Neuronal stem cell (in vitro differentiated cells): ENCODE results near the gene KISS1.
"Not testable (repeated sequence)": the region's sequence is repeated elsewhere in the genome, so short reads cannot be mapped to it uniquely, and the experiment has no call there.

Source experiments
- DNase-seq: peaks from one replicate; pipeline ENCODE4 v3.0.0-alpha.2; 2013; ENCODE audit warnings: low spot score
- H2AFZ ChIP-seq: one replicate; pipeline ENCODE4 v1.6.1; 2013; ENCODE audit warnings: mild to moderate bottlenecking, low read length, inconsistent platforms
- H2AK5ac ChIP-seq: 2 replicates; pipeline ENCODE4 v1.6.1; 2013; ENCODE audit warnings: low read depth, mild to moderate bottlenecking, inconsistent platforms, low read length, moderate library complexity, mixed read lengths
- H2BK120ac ChIP-seq: 2 replicates; pipeline ENCODE4 v1.6.1; 2013; ENCODE audit warnings: low read depth, mild to moderate bottlenecking, inconsistent platforms, low read length, moderate library complexity, mixed read lengths
- H2BK12ac ChIP-seq: one replicate; pipeline ENCODE4 v1.6.1; 2013; ENCODE audit warnings: low read length, inconsistent platforms
- H2BK15ac ChIP-seq: 2 replicates; pipeline ENCODE4 v1.6.1; 2013; ENCODE audit warnings: mild to moderate bottlenecking, low read length, inconsistent platforms, mixed read lengths
- H2BK5ac ChIP-seq: one replicate; pipeline ENCODE4 v1.6.1; 2013; ENCODE audit warnings: inconsistent platforms, mild to moderate bottlenecking, low read length, moderate library complexity
- H3K14ac ChIP-seq: one replicate; pipeline ENCODE4 v1.6.1; 2013; ENCODE audit warnings: low read length, inconsistent platforms
- H3K18ac ChIP-seq: 2 replicates; pipeline ENCODE4 v1.6.1; 2013; ENCODE audit warnings: low read length, inconsistent platforms
- H3K23ac ChIP-seq: 2 replicates; pipeline ENCODE4 v1.6.1; 2013; ENCODE audit warnings: low read depth, mild to moderate bottlenecking, mixed read lengths, low read length, inconsistent platforms; ENCODE audit not compliant: poor library complexity
- H3K27ac ChIP-seq: replicated peaks from 3 replicates; pipeline ENCODE4 v1.5.1; 2013; ENCODE audit warnings: low read length, inconsistent platforms
- H3K27me3 ChIP-seq, 3 experiments: 2 replicates each; pipeline ENCODE4 v1.6.1; 2013; ENCODE audit warnings: low read length in 3 of 3, mild to moderate bottlenecking in 2 of 3, inconsistent platforms in 1 of 3, low read depth in 1 of 3, mixed read lengths in 1 of 3, moderate library complexity in 1 of 3; ENCODE audit not compliant: control insufficient read depth in 3 of 3, insufficient read depth in 3 of 3
- H3K36me3 ChIP-seq, 2 donors: replicated peaks in 1 of 2; 2 replicates each; pipeline ENCODE4 v1.6.1; 2013; ENCODE audit warnings: low read length in 2 of 2; ENCODE audit not compliant: control insufficient read depth in 2 of 2, insufficient read depth in 2 of 2
- H3K4ac ChIP-seq: 2 replicates; pipeline ENCODE4 v1.6.1; 2013; ENCODE audit warnings: inconsistent platforms, mild to moderate bottlenecking, low read length, moderate library complexity
- H3K4me1 ChIP-seq, 2 donors: 1 replicate in 1 of 2; 2 replicates in 1 of 2; pipeline ENCODE4 v1.6.1; 2013; ENCODE audit warnings: low read length in 2 of 2, low read depth in 1 of 2; ENCODE audit not compliant: control insufficient read depth in 2 of 2, insufficient read depth in 1 of 2
- H3K4me2 ChIP-seq: one replicate; pipeline ENCODE4 v1.6.1; 2013; ENCODE audit warnings: mild to moderate bottlenecking, low read length, inconsistent platforms; ENCODE audit not compliant: insufficient read depth, poor library complexity, severe bottlenecking
- H3K4me3 ChIP-seq, 2 donors: 2 replicates each; pipeline ENCODE4 v1.5.1; 2013; ENCODE audit warnings: low read length in 2 of 2, mild to moderate bottlenecking in 2 of 2, inconsistent platforms in 1 of 2, moderate library complexity in 1 of 2
- H3K79me1 ChIP-seq: one replicate; pipeline ENCODE4 v1.6.1; 2013; ENCODE audit warnings: low read depth, mild to moderate bottlenecking, inconsistent platforms, low read length, moderate library complexity
- H3K9ac ChIP-seq: one replicate; pipeline ENCODE4 v1.6.1; 2013; ENCODE audit warnings: mild to moderate bottlenecking, low read depth, low read length, inconsistent platforms; ENCODE audit not compliant: poor library complexity
- H3K9me3 ChIP-seq, 2 donors: replicated peaks in 1 of 2; 2 replicates each; pipeline versions ENCODE3 to v1.6.1; 2013; ENCODE audit warnings: low read length in 2 of 2, mild to moderate bottlenecking in 2 of 2, inconsistent platforms in 1 of 2, low read depth in 1 of 2, mixed read lengths in 1 of 2, moderate library complexity in 1 of 2; ENCODE audit not compliant: control insufficient read depth in 2 of 2, insufficient read depth in 1 of 2
- H4K8ac ChIP-seq: one replicate; pipeline ENCODE4 v1.6.1; 2013; ENCODE audit warnings: low read depth, mild to moderate bottlenecking, inconsistent platforms, low read length, moderate library complexity
- H4K91ac ChIP-seq: one replicate; pipeline ENCODE4 v1.6.1; 2013; ENCODE audit warnings: low read length, low read depth, mild to moderate bottlenecking, inconsistent platforms; ENCODE audit not compliant: poor library complexity
- WGBS, 2 donors: extraction: QIAGEN DNeasy Blood & Tissue Kit; methylation state at CpG; one replicate each; pipeline ENCODE4 v1.1.7; 2013; ENCODE audit warnings: missing lambda C conversion rate in 2 of 2, mixed read lengths in 1 of 2; ENCODE audit not compliant: insufficient read length in 2 of 2, insufficient replicate concordance in 1 of 2; ENCODE audit errors: extremely low coverage in 2 of 2; 5-methylcytosine and 5-hydroxymethylcytosine counted together

Gene KISS1

DNA sequence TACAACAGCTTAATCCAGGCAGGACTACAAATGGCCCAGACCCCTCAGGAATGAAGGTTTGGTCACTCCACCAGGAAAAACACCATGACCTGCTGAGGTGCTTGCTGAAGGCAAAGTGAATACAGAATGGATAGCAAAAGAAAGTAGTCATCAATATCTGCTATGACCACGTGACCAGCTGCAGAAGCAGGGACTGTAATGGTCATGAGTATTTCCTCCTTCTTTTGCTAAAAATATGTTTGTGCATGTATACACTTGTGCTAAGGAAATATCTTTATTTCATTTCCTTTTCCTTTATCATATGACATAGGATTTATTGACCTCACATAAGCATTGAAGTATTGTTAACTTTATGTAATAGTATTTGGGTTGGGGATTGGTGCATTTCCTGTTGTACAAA, 43.9 kb upstream of the KISS1 start:
- WGBS, 2 donors, result no CpG with 5 or more reads among the region's 1 CpG
- H3K27ac ChIP-seq, result no peak overlapping the region

DNA sequence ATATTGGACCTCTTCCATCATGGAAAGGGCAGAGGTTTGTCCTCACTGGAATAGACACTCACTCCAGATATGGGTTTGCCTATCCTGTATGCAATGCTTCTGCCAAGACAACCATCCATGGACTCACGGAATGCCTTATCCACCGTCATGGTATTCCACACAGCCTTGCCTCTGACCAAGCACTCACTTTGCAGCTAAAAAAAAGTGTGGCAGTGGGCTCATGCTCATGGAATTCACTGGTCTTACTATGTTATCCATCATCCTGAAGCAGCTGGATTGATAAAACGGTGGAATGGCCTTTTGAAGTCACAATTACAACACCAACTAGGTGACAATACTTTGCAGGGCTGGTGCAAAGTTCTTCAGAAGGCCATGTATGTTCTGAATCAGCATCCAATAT, 43.1 kb upstream of the KISS1 start:
- not testable (repeated sequence) for H3K14ac ChIP-seq, H2BK12ac ChIP-seq, H3K23ac ChIP-seq, H2AK5ac ChIP-seq, H3K79me1 ChIP-seq, H3K9me3 ChIP-seq, H2BK15ac ChIP-seq, H2BK5ac ChIP-seq, H3K9ac ChIP-seq, H3K18ac ChIP-seq, H3K27ac ChIP-seq, H3K27me3 ChIP-seq, H3K4ac ChIP-seq, H3K4me2 ChIP-seq, H4K91ac ChIP-seq, H2AFZ ChIP-seq, H2BK120ac ChIP-seq, H3K4me1 ChIP-seq, H3K4me3 ChIP-seq, H4K8ac ChIP-seq, DNase-seq
- WGBS, 2 donors, result no CpG with 5 or more reads among the region's 3 CpGs
- peaks cover 0 to 52% of the 10 kb centered on the region in 2 donors for H3K36me3 ChIP-seq

More for the DNA sequence above, 43.9 kb upstream of the KISS1 start:
- no peak overlapping the region for H3K4ac ChIP-seq
- H2BK15ac ChIP-seq, result no peak overlapping the region
- no peak overlapping the region for H2BK12ac ChIP-seq
- no peak overlapping the region for H4K8ac ChIP-seq
- H2BK120ac ChIP-seq, result no peak overlapping the region
- H3K14ac ChIP-seq, result no peak overlapping the region
- DNase-seq, result no peak
- H3K4me3 ChIP-seq, result no peak overlapping the region
- H3K18ac ChIP-seq, result no peak overlapping the region
- H3K9me3 ChIP-seq, result peaks cover 0 to 6% of the 10 kb centered on the region in 2 donors
- no peak overlapping the region for H3K23ac ChIP-seq
- no peak overlapping the region for H3K4me2 ChIP-seq
- H3K27me3 ChIP-seq, result no peaks in the 10 kb centered on the region
- peaks cover 0 to 57% of the 10 kb centered on the region in 2 donors for H3K36me3 ChIP-seq
- no peaks in the 10 kb centered on the region for H3K4me1 ChIP-seq
- no peak overlapping the region for H2BK5ac ChIP-seq
- H2AK5ac ChIP-seq, result no peak overlapping the region
- no peak overlapping the region for H2AFZ ChIP-seq
- H3K79me1 ChIP-seq, result no peaks in the 10 kb centered on the region
- no peak overlapping the region for H3K9ac ChIP-seq
- no peak overlapping the region for H4K91ac ChIP-seq

DNA sequence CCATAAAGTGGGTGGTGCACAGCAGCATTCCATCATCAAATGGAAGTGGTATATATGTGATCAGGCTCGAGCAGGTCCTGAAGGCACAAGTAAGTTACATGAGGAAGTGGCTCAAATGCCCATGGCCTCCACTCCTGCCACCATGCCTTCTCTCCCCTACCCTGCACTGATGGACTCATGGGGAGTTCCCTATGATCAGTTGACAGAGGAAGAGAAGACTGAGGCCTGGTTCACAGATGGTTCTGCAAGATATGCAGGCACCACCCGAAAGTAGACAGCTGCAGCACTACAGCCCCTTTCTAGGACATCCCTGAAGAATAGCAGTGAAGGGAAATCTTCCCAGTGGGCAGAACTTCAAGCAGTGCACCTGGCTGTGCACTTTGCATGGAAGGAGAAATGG, 42.2 kb upstream of the KISS1 start:
- not testable (repeated sequence) for DNase-seq, H3K4me2 ChIP-seq, H3K27ac ChIP-seq, H2BK12ac ChIP-seq, H2AFZ ChIP-seq, H3K27me3 ChIP-seq, H3K14ac ChIP-seq, H3K4me1 ChIP-seq, H3K79me1 ChIP-seq, H3K18ac ChIP-seq, H3K9ac ChIP-seq, H4K91ac ChIP-seq, H3K4ac ChIP-seq, H3K23ac ChIP-seq, H3K9me3 ChIP-seq, H2BK15ac ChIP-seq, H2BK5ac ChIP-seq, H2BK120ac ChIP-seq, H4K8ac ChIP-seq, H2AK5ac ChIP-seq, H3K4me3 ChIP-seq
- no CpG with 5 or more reads among the region's 2 CpGs for WGBS, 2 donors
- peaks cover 0 to 57% of the 10 kb centered on the region in 2 donors for H3K36me3 ChIP-seq

GRCh38 chr1:204237515-204237914, 41.2 kb upstream of the KISS1 start:
- not testable (repeated sequence) for H3K79me1 ChIP-seq, H3K23ac ChIP-seq, H3K14ac ChIP-seq, H3K18ac ChIP-seq, H3K27me3 ChIP-seq, H2BK15ac ChIP-seq, H2BK5ac ChIP-seq, H2AK5ac ChIP-seq, H3K4ac ChIP-seq, H3K9me3 ChIP-seq, H3K9ac ChIP-seq, H3K4me1 ChIP-seq, H2AFZ ChIP-seq, H2BK120ac ChIP-seq, H4K8ac ChIP-seq, DNase-seq, H3K4me2 ChIP-seq, H3K27ac ChIP-seq, H2BK12ac ChIP-seq, H3K4me3 ChIP-seq, H4K91ac ChIP-seq
- no CpG with 5 or more reads among the region's 1 CpG for WGBS, 2 donors
- H3K36me3 ChIP-seq, result peaks cover 0 to 54% of the 10 kb centered on the region in 2 donors
